ENCODE data around the gene PNPLA5. TPM values are rescaled to one million over a fixed set of nuclear protein-coding genes. Genes with fewer than 3 reads are reported as not detected.

The PNPLA5 gene
- total RNA-seq, 4 donors from 2014 or later, result 1.7 to 9.7 (median 4.8) TPM; not detected in 1

- no peak for TF ChIP-seq CTCF (IDR thresholded peaks at IDR 0.05)
- intact Hi-C loops (cut with DNase I; ENCODE audit: low total_unique reads), result no loop called here
- H3K4me3 ChIP-seq (ENCODE audit: low read depth, poor library complexity, severe bottlenecking), result no peak overlapping the region
- no peak for DNase-seq (ENCODE audit: low spot score in 2 of 2)
- 39 to 42% methylated on average over 4 of the region's 4 CpGs for WGBS, 2 donors
These were observed 2.0 kb downstream of the PNPLA5 start for GRCh38 chr22:43889860-43890253.

- intact Hi-C loops (cut with DNase I; ENCODE audit: low total_unique reads), result no loop called here
- no peak for TF ChIP-seq POLR2A (IDR thresholded peaks at IDR 0.05)
- TF ChIP-seq CTCF (IDR thresholded peaks at IDR 0.05), result no peak
- no peak overlapping the region for H3K4me3 ChIP-seq (ENCODE audit: low read depth, poor library complexity, severe bottlenecking)
- WGBS, 2 donors, result 73 to 74% methylated on average over 16 of the region's 16 CpGs
- DNase-seq (ENCODE audit: low spot score in 2 of 2), result no peak
These were observed 2.5 kb downstream of the PNPLA5 start for GRCh38 chr22:43889201-43889859.

GRCh38 chr22:43888740-43889139 lies 3.1 kb downstream of the PNPLA5 start:
- peak in 1 of 2 donors; percentile 54 for DNase-seq (ENCODE audit: low spot score in 2 of 2)
- 54 to 60% methylated on average over 4 of the region's 4 CpGs for WGBS, 2 donors
- H3K4me3 ChIP-seq (ENCODE audit: low read depth, poor library complexity, severe bottlenecking), result no peak overlapping the region
- intact Hi-C loops (cut with DNase I; ENCODE audit: low total_unique reads), result no loop called here
- TF ChIP-seq CTCF (IDR thresholded peaks at IDR 0.05) (no peak), POLR2A (IDR thresholded peaks at IDR 0.05) (no peak)

- no peak for DNase-seq (ENCODE audit: low spot score in 2 of 2)
- intact Hi-C loops (cut with DNase I; ENCODE audit: low total_unique reads), result no loop called here
- WGBS, 2 donors, result 78 to 79% methylated on average over 4 of the region's 4 CpGs
- no peak for TF ChIP-seq CTCF (IDR thresholded peaks at IDR 0.05)
- TF ChIP-seq POLR2A (IDR thresholded peaks at IDR 0.05), result no peak
- H3K4me3 ChIP-seq (ENCODE audit: low read depth, poor library complexity, severe bottlenecking), result no peak overlapping the region
These were observed 4.4 kb downstream of the PNPLA5 start for GRCh38 chr22:43887391-43887790.

- WGBS, 2 donors, result 65 to 74% methylated on average over 8 of the region's 8 CpGs
- no peak overlapping the region for H3K4me3 ChIP-seq (ENCODE audit: low read depth, poor library complexity, severe bottlenecking)
- intact Hi-C loops (cut with DNase I; ENCODE audit: low total_unique reads), result no loop called here
- no peak for TF ChIP-seq CTCF (IDR thresholded peaks at IDR 0.05)
- TF ChIP-seq POLR2A (IDR thresholded peaks at IDR 0.05), result no peak
- no peak for DNase-seq (ENCODE audit: low spot score in 2 of 2)
These were observed 5.6 kb downstream of the PNPLA5 start for GRCh38 chr22:43886231-43886630.

- 92 to 93% methylated on average over 6 of the region's 6 CpGs for WGBS, 2 donors
- intact Hi-C loops (cut with DNase I; ENCODE audit: low total_unique reads), result no loop called here
- H3K4me3 ChIP-seq (ENCODE audit: low read depth, poor library complexity, severe bottlenecking), result no peak overlapping the region
- no peak for DNase-seq (ENCODE audit: low spot score in 2 of 2)
- no peak for TF ChIP-seq POLR2A (IDR thresholded peaks at IDR 0.05)
- no peak for TF ChIP-seq CTCF (IDR thresholded peaks at IDR 0.05)
These were observed 6.0 kb downstream of the PNPLA5 start for GRCh38 chr22:43885786-43886185.
